SK-MEL-5 (cell line): ENCODE results near the gene HLA-DOB. TPM values are rescaled to one million over a fixed set of nuclear protein-coding genes. Genes with fewer than 3 reads are reported as not detected.
"Not testable (repeated sequence)": the region's sequence is repeated elsewhere in the genome, so short reads cannot be mapped to it uniquely, and the experiment has no call there.

Experiments used
- DNase-seq: peaks from one replicate; pipeline ENCODE4 v3.0.0-alpha.2; 2016; ENCODE audit warnings: low read depth, low spot score
- in situ Hi-C: cut with HindIII; loops from 2 replicates; pipeline ENCODE4 v1.10.0; 2016; ENCODE audit warnings: low sequenced_read_pairs, high pct_unique_total_duplicates, low pct_unique_long_range_greater_than_20kb
- total RNA-seq: library from RNA; depleted of rRNA; stranded (reverse); fragments of >200 nt; shearing (Covaris generic); gene quantifications from 2 replicates; pipeline ENCODE4 v1.2.3, GENCODE V29; 2014

HLA-DOB gene
- total RNA-seq, 1 experiment from 2014 or later, result not detected

DNA sequence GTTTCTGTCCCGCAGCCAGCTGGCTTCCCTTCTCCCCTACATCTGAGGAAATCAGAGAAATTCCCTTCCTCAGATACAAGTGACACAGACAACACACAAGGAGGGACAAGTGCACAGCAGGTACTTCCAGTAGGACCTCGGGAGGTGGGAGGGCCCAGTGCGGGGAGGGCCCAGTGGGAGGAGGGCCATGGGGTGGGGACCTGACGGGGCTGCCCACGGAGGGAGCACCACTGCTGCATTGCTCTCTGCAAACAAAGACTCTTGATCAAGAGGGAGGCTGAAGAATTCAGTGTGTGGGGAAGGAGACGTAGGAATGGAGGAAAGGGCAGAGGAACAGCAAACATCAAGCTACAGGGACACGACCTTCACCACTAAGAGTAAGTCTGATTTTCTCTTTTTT, 12.7 kb upstream of the HLA-DOB start:
- in situ Hi-C loops, result no loop called here
- no peak for DNase-seq

DNA sequence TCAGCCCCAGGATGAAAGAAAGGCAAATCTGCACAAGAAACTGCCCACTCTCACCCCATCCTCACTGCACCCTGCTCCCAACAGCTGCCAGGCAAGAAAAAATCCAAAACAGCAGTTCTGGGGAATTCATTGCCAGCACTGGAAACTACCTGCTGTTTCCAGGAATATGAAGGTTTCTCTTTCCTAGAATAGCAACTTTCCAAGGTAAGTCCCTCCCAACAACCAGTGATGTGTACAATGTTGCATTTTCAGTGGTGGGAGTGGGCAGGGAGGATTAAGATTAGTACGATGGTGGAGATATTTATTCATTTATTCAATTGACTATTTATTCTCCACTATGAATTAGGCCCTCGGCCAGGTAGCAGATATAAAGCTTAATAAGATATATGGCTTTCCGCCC, 10.2 kb upstream of the HLA-DOB start:
- no peak for DNase-seq
- in situ Hi-C loops, result no loop called here

DNA sequence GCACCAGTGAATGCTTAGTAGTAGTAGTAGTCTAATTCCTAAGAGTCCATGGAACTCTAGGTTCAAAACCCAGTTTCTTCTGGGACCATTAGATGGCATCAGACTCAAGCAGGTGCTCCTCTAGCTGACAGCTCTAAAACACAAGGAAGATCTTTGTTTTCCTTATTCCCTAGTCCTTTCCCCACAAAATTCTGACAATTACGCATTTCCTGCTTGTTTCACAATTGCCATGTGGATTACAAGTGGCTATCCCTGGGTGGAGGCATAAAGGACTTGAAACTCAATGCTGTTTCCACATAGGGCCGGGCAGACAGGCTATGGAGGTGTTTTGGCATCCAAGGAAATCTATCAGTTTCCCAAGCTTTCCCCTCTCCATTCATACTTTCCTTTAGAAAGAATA, 9.2 kb upstream of the HLA-DOB start:
- peak; percentile 93 for DNase-seq
- in situ Hi-C loops, result no loop called here

DNA sequence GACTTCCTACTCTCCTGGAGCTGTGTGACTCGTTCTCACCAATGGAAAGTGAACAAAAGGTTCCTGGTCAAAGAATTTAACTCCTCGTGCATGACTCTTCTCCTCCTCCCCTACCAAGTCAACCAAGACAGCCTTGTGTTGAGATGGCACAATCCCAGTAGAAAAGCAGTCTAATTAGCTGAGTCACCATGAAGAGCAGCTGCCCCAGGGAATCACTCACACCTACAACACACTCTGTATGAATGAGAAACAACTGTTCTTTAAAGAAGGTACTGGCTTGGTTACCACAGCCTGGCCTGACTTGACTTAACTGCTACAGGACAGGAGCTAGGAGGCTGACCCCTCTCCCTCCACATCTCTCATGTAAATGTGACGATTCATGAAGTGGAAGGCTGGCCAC, 2.9 kb upstream of the HLA-DOB start:
- DNase-seq, result peak; percentile 35
- in situ Hi-C loops, result no loop called here

DNA sequence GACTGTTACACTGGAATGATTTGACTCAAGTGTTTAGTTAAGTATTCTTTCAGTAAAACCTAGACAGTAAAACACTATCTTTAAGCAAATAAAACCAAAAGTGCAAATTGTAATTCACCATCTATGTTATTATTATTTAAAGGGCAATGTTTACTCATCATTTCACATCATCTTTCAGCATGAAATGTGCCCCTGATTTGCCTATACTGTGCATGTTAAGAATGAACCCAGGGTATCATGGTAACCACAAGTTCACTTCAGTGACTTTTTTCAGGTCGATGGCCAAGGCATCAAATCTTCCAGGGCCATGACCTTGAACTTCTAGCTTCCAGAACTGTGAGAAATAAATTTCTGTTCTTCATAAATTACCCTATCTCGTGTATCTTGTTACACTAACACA, 2.1 kb upstream of the HLA-DOB start:
- no peak for DNase-seq
- in situ Hi-C loops, result no loop called here

DNA sequence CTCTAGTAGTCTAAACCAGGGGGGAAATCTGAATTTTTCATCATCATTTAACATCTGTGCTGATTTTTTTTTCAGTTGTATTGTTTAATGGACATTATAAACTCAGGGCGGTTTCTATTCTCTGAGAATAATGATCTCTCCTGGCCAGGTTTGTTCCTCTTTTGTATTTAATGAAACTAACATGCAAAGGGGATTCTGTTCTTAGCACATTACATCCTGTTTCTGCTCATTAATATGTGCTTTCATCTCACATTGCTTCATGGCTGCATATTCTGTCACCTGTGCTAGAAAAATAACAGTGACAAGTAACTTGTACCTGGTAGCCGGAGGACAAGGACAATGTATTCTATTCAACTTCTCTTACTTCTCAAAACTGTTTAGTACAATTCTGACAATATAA, 806 bp downstream of the HLA-DOB start:
- no peak for DNase-seq
- in situ Hi-C loops, result no loop called here

DNA sequence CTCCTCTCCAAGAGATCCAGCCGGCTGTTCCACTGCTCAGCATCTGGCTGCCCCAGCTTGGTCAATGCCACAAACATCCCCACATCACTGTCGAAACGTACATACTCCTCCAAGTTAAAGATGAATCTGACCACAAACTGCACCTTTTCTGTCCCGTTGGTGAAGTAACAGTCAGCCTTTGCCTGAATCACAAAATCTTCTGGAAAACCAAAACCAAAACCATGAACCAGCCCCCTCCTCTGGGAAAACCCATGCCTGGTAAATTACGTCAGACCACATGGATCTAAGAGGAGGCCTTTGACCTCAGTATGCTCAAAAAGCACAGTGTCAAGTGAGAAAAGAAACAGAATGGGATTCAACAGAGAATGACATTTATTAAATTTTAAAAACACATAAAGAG, 1.7 kb downstream of the HLA-DOB start:
- DNase-seq, result no peak
- in situ Hi-C loops, result no loop called here

DNA sequence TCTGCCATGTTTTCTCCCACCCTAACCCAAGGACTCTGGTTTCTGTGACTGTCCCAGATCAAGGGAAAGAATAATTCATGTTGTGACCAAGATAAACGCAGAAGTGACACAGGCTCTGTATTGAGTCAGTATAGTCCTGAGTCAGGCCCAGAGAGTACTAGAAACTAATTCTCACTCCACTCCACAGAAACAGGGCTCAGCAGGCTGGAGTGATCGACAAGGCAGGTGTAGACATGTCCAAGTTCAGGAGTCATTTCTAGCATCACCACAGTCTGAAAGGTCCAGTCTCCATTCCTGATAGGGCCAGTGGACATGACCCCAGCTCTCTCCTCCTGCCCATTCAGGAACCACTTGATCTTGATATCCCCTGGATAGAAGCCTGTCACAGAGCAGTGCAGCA, 2.7 kb downstream of the HLA-DOB start:
- in situ Hi-C loops, result no loop called here
- no peak for DNase-seq

DNA sequence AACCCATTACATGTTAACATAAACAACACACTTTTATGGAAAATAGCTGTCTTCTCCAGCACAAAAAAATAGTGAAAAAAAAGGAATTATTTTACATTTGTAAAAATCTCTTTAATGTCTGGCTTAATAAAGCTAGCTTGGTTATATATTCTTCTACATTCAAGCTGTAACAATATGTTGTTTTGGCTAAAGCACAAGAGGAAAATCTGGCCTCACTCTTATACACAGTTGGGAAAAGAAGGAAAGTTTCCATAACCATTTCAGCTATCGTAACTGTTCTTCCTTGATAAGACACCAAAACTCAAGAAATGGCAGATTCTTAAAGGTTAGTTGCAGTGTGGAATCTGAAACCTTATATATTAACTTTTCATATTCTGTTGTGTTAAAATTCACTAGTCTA, 7.6 kb downstream of the HLA-DOB start:
- DNase-seq, result no peak
- in situ Hi-C loops, result no loop called here

DNA sequence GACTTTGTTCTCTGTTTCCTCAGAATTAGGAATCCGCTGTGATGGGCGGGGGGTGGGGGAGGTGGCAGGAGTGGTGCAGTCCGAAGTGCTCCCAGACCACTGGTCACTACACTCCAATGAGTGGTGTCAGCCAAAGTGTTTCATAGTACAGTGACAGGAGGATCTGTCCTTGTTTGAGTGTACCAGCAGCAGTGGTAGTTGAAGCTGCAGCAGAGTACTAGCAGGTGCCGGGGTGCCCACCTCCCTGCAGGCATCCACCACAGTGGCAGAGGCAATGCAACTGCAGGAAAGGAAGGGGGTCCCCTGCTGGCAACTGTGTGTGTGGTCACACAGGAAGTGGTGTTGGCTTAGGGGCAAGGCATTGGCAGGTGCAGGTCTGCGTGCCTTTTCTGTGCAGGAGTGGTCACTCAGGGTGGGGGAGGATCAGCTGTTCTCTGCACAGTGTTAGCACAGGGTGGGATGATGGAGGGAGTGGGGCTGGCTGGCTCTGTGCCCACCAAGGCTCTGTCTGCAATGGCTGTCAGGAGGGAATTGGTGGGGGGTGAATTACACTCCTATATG, 9.7 kb downstream of the HLA-DOB start:
- DNase-seq, result no peak
- in situ Hi-C loops, result no loop called here

DNA sequence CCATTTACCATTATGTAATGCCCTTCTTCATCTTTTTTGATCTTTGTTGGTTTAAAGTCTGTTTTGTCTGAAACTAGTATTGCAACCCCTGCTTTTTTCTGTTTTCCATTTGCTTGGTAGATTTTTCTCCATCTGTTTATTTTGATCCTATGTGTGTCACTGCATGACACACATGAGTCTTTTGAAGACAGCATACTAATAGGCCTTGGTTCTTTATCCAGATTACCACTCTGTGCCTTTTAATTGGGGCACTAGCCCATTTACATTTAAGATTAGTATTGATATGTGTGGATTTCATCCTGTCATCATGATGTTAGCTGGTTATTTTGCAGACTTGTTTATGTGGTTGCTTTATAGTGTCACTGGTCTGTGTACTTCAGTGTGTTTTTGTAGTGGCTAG, 11.4 kb downstream of the HLA-DOB start:
- in situ Hi-C loops, DNase-seq: not testable (repeated sequence)

DNA sequence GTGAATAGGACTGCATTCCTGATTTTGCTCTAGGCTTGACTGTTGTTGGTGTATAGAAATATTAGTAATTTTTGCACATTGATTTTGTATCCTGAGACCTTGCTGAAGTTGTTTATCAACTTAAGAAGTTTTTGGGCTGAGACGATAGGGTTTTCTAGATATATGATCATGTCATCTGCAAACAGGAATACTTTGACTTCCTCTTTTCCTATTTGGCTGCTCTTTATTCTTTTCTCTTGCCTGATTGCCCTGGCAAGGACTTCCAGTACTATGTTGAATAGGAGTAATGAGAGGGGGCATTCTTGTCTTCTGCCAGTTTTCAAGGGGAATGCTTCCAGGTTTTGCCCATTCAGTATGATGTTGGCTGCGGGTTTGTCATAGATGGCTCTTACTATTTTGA, 13.4 kb downstream of the HLA-DOB start:
- in situ Hi-C loops, result no loop called here
- DNase-seq, result no peak

DNA sequence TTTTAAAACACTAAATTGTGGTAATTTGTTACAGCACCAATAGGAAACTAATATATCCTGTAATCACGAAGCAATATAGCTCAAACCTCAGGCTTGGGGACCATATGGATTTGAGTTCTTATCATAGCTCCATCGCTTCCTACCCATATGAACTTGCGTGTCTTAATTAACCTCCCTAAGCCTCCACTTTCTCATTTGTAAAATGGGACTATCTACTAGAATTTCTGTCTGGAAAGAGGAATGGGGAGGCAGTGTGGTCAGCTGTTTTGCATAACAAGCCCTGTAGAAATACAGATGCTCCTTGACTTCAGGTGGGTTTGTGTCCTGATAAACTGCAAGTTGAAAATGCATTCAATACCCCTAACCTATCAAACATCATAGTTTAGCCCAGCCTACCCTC, 17.1 kb downstream of the HLA-DOB start:
- in situ Hi-C loops, result no loop called here
- no peak for DNase-seq

DNA sequence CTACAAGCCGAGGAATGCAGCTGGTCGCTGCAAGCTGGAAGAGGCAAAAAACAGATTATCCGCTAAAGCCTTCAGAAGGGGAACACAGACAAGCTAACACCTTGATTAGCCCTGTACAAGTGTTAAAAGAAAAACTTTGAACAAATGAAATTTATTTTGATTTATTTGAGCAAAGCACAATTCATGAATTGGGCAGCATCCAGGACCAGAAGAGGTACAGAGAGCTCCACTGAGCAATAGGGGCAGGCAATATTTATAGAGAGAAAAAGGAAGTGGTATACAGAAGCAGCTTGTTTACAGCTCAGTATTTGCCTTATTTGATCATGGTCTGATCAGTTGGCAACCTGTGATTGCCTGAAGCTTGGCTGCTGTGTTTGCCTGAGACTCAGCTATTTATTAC, 17.6 kb downstream of the HLA-DOB start:
- DNase-seq, result no peak
- in situ Hi-C loops, result no loop called here

DNA sequence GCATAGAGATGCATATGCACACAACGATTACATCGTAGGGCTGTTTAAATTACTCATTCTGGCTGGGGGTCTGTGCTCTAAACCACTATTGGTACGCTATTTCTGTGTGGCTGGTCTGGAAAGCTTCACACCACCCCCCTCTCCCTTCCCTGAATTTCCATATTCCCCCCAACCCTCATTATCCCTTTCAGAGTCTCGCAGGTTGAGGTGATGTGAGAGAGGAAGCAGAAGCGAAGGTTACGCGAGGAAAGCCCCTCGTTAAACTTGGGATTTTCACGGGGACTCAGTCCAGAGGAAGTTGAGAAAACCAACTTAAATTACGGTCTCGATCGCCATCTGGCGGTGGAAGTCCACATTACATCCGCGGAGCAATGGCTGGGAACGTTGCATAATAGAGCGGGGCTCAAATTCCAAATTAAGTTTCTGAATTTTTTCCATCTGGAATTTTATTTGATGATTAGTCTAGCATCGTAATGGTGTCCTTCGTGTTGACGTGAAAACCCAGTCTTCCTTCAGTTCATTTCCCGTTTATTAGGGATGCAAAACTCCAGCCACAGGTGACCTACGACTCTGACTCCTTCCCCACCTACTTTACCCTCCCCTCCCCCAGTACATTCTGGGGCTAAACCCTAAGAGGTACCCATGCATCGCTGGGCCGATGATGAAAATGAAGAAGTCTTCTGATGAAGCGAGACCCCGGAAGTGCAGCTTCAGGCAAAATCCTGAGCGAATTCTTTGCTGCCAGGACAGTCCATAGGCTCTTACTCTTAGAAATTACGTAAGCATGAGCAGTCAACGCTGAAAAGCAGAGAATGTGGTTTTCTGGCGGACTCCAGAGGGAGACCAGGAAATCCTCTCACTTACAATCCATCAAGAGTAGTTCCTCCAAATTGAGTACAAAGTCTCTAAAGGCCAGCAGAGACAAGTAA, 19.7 kb downstream of the HLA-DOB start:
- in situ Hi-C loops, result no loop called here
- peak; percentile 60 for DNase-seq

DNA sequence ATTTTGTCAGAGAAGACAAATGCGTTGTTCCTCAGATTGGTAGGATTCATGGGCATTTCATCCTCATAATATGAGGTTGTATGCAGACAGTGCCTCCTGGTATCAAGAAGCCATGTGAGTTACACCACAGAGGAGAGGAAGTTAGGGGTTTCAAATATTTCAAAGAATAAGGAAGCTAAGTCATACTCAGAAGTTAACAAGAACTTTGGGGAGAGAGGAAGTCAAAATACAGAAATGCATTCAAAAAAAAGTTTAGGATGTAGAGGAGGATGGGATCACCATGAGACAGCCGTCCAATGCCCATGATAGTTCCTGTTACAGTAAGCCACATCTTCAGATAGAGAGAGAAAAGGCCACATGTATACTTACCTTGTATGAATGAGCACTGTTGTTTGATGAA, 22.3 kb downstream of the HLA-DOB start:
- in situ Hi-C loops, result no loop called here
- no peak for DNase-seq

DNA sequence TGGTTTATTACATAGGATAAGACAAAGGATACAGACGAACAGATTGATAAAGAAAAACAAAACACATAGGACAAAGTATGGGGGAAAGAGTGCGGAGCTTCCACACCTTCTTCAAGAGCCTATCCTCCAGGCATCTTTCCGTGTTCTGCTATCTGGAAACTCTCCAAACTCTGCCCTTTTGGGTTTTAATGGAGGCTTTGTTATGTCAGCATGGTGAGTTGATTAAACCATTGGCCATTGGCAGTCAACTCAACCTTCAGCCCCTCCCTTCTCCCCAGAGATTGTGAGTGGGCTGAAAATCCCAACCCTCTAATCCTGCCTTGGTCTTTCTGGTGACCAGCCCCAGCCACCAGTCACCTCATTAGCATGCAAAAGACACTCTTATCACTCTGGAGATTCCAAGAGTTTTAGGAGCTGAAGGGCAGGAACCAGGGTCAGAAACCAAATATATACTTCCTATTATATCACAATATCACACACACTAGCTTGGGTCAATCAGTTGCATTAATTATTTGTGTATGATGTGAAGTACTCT, 23.8 kb downstream of the HLA-DOB start:
- peak; percentile 52 for DNase-seq
- in situ Hi-C loops, result no loop called here

DNA sequence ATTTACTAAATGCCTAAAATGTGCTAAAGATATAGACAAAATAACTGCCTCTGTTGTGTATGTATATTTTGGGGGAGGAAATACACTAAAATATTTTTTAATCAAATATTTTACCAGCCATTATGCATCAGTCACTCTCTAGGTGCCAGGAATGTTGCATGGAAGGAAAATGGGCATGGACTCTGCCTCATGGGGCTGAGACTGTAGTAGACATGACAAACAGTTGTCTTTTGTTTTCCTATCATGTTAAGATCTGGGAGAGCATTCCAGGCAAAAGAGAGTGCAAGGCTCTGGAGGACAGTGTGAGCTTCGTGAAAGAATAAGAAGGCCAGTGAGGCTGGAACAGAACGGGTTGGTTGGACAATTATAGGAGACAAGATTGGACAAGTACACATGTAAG, 26.5 kb downstream of the HLA-DOB start:
- peak; percentile 68 for DNase-seq
- in situ Hi-C loops, result no loop called here
